Natural killer cell (primary cell): ENCODE measurements around the gene MAN1C1. TPM values are rescaled to one million over a fixed set of nuclear protein-coding genes. Genes with fewer than 3 reads are reported as not detected.

ENCODE experiments used
- ATAC-seq, 3 donors: fragments of 150-1000 bp in 2 of 3; fragments of 200-7000 bp in 1 of 3; cut with Tn5 transposase; 1 replicate in 1 of 3; 2 replicates in 2 of 3; pipeline ENCODE4 v1.10.0; 2021; ENCODE audit warnings: mild to moderate bottlenecking in 2 of 3, moderate library complexity in 2 of 3
- DNase-seq, 2 donors: peaks; one replicate each; pipeline versions ENCODE4 v3.0.0 to v3.0.0-alpha.2; 2013 to 2021; ENCODE audit warnings: mixed read lengths in 1 of 2
- H3K27ac ChIP-seq: one replicate; pipeline ENCODE4 v1.5.1; 2013; ENCODE audit warnings: mild to moderate bottlenecking, low read length
- H3K27me3 ChIP-seq: one replicate; pipeline ENCODE4 v1.6.1; 2013; ENCODE audit warnings: low read length; ENCODE audit not compliant: control insufficient read depth, insufficient read depth
- H3K36me3 ChIP-seq: one replicate; pipeline ENCODE4 v1.6.1; 2013; ENCODE audit warnings: low read length; ENCODE audit not compliant: control insufficient read depth, insufficient read depth
- H3K4me1 ChIP-seq: one replicate; pipeline ENCODE4 v1.6.1; 2013; ENCODE audit warnings: low read length; ENCODE audit not compliant: control insufficient read depth, insufficient read depth
- H3K4me3 ChIP-seq: one replicate; pipeline ENCODE4 v1.5.1; 2013; ENCODE audit warnings: low read length
- H3K9me3 ChIP-seq: one replicate; pipeline ENCODE4 v1.6.1; 2013; ENCODE audit warnings: low read length; ENCODE audit not compliant: control insufficient read depth, insufficient read depth
- H3K27ac Mint-ChIP-seq, 2 donors: one replicate each; pipeline ENCODE4 v1.8.0; 2022; ENCODE audit warnings: mild to moderate bottlenecking in 2 of 2, mixed read lengths in 2 of 2, moderate library complexity in 1 of 2
- H3K27me3 Mint-ChIP-seq, 2 donors: one replicate each; pipeline ENCODE4 v1.8.0; 2022; ENCODE audit warnings: low read depth in 2 of 2, mixed read lengths in 2 of 2
- H3K36me3 Mint-ChIP-seq: one replicate; pipeline ENCODE4 v1.8.0; 2022; ENCODE audit warnings: mixed read lengths
- H3K4me1 Mint-ChIP-seq, 2 donors: one replicate each; pipeline ENCODE4 v1.8.0; 2022; ENCODE audit warnings: mixed read lengths in 2 of 2
- H3K4me3 Mint-ChIP-seq: one replicate; pipeline ENCODE4 v1.8.0; 2022; ENCODE audit warnings: mild to moderate bottlenecking, moderate library complexity, mixed read lengths
- H3K9me3 Mint-ChIP-seq, 2 donors: one replicate each; pipeline ENCODE4 v1.8.0; 2022; ENCODE audit warnings: mixed read lengths in 2 of 2
- WGBS: methylation state at CpG from one replicate; pipeline ENCODE4 v1.1.7; 2013; ENCODE audit warnings: missing lambda C conversion rate; ENCODE audit not compliant: insufficient coverage; 5-methylcytosine and 5-hydroxymethylcytosine counted together
- intact Hi-C: fragments of 100-400 bp; cut with micrococcal nuclease; formaldehyde crosslinking; loops from one replicate; pipeline ENCODE4 v1.14.2; 2022
- total RNA-seq, 4 donors: library from RNA; stranded (reverse); fragments of 120-200 nt in 1 of 4; gene quantifications; one replicate each; pipeline versions ENCODE4 v1.2.3 to v1.2.4, GENCODE V29; 2013 to 2022
- TF ChIP-seq, protein P1 (sequence below): fragments of 200-600 bp; IDR thresholded peaks from one replicate; pipeline ENCODE4 v1.8.0; 2022; ENCODE audit warnings: antibody characterized with exemption

The MAN1C1 gene
- total RNA-seq, 3 donors from 2014 or later (not counting 1 experiment from before 2014, with no cell fraction given), result 3.6 to 7.5 (median 7.1) TPM

DNA sequence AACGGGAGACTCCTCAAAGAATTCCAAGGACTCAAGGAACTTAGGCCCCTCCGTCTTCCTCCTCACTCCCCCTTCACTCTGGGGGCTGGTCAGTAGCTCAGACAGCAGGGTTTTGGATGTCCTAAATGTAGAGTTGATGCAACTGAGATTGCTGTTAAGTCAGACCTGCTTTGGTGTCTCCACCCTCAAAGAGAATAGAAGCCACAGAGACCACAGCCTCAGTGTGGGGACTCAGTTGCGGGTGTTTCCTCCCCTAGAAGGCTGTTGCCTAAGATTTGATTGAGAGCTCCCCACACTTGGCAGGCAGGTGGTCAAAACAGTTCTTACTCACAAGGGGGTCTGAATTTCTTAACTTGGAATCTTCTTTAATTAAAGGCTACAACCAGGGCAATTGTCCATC is 7.6 kb downstream of the MAN1C1 start:
- Histone ChIP-seq H3K4me1 (peaks cover 24% of the 10 kb centered on the region), H3K27ac (no peak overlapping the region), H3K9me3 (no peaks in the 10 kb centered on the region), H3K4me3 (no peak overlapping the region), H3K27me3 (no peaks in the 10 kb centered on the region), H3K36me3 (no peaks in the 10 kb centered on the region)
- intact Hi-C loops, result no loop called here
- Mint-ChIP-seq H3K27ac (no peak overlapping the region), H3K4me3 (no peak overlapping the region), H3K4me1 (peaks cover 23 to 27% of the 10 kb centered on the region in 2 donors), H3K27me3 (no peaks in the 10 kb centered on the region), H3K9me3 (no peaks in the 10 kb centered on the region), H3K36me3 (no peaks in the 10 kb centered on the region)
- DNase-seq (peak in 1 of 2 donors; percentile 63), ATAC-seq (no peak)
- TF ChIP-seq, protein P1, sequence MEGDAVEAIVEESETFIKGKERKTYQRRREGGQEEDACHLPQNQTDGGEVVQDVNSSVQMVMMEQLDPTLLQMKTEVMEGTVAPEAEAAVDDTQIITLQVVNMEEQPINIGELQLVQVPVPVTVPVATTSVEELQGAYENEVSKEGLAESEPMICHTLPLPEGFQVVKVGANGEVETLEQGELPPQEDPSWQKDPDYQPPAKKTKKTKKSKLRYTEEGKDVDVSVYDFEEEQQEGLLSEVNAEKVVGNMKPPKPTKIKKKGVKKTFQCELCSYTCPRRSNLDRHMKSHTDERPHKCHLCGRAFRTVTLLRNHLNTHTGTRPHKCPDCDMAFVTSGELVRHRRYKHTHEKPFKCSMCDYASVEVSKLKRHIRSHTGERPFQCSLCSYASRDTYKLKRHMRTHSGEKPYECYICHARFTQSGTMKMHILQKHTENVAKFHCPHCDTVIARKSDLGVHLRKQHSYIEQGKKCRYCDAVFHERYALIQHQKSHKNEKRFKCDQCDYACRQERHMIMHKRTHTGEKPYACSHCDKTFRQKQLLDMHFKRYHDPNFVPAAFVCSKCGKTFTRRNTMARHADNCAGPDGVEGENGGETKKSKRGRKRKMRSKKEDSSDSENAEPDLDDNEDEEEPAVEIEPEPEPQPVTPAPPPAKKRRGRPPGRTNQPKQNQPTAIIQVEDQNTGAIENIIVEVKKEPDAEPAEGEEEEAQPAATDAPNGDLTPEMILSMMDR, result no peak
- 33% methylated on average over 2 of the region's 3 CpGs for WGBS

GRCh38 chr1:25624604-25625003 is 8.0 kb downstream of the MAN1C1 start:
- no peaks in the 10 kb centered on the region for H3K36me3 Mint-ChIP-seq
- intact Hi-C loops, result no loop called here
- H3K4me3 Mint-ChIP-seq, result no peak overlapping the region
- Histone ChIP-seq H3K27me3 (no peaks in the 10 kb centered on the region), H3K9me3 (no peaks in the 10 kb centered on the region), H3K4me1 (peaks cover 20% of the 10 kb centered on the region), H3K4me3 (no peak overlapping the region), H3K36me3 (no peaks in the 10 kb centered on the region), H3K27ac (no peak overlapping the region)
- DNase-seq (no peak), ATAC-seq (no peak)
- no peak overlapping the region for H3K27ac Mint-ChIP-seq
- TF ChIP-seq, protein P1, result no peak
- no peaks in the 10 kb centered on the region for H3K9me3 Mint-ChIP-seq
- peaks cover 19 to 22% of the 10 kb centered on the region in 2 donors for H3K4me1 Mint-ChIP-seq
- whole genome bisulfite sequencing, result 100% methylated on average over 1 of the region's 5 CpGs
- no peaks in the 10 kb centered on the region for H3K27me3 Mint-ChIP-seq

- TF ChIP-seq, protein P1, result no peak
- Histone ChIP-seq H3K4me1 (peaks cover 10% of the 10 kb centered on the region), H3K9me3 (no peaks in the 10 kb centered on the region), H3K4me3 (no peak overlapping the region), H3K27me3 (no peaks in the 10 kb centered on the region), H3K27ac (no peak overlapping the region), H3K36me3 (no peaks in the 10 kb centered on the region)
- H3K36me3 Mint-ChIP-seq, result no peaks in the 10 kb centered on the region
- H3K4me3 Mint-ChIP-seq, result no peak overlapping the region
- no CpG with 5 or more reads among the region's 2 CpGs for WGBS
- H3K27ac Mint-ChIP-seq, result no peak overlapping the region
- peaks cover 0 to under 1% of the 10 kb centered on the region in 2 donors for H3K27me3 Mint-ChIP-seq
- DNase-seq, result no peak
- no peaks in the 10 kb centered on the region for H3K9me3 Mint-ChIP-seq
- intact Hi-C loops, result no loop called here
- H3K4me1 Mint-ChIP-seq, result peaks cover 5 to 12% of the 10 kb centered on the region in 2 donors
- ATAC-seq, result no peak
Measured at GRCh38 chr1:25626018-25626417, 9.4 kb downstream of the MAN1C1 start.

- no peaks in the 10 kb centered on the region for H3K36me3 ChIP-seq
- intact Hi-C loops, result no loop called here
- no peak overlapping the region for H3K4me3 ChIP-seq
- Mint-ChIP-seq H3K27ac (no peak overlapping the region), H3K27me3 (peaks cover 0 to 15% of the 10 kb centered on the region in 2 donors), H3K4me1 (peaks cover 10 to 14% of the 10 kb centered on the region in 2 donors), H3K9me3 (no peaks in the 10 kb centered on the region), H3K36me3 (no peaks in the 10 kb centered on the region), H3K4me3 (no peak overlapping the region)
- peaks cover 5% of the 10 kb centered on the region for H3K4me1 ChIP-seq
- TF ChIP-seq, protein P1, result no peak
- no peaks in the 10 kb centered on the region for H3K27me3 ChIP-seq
- DNase-seq (peak in 1 of 2 donors; percentile 47), ATAC-seq (no peak)
- H3K27ac ChIP-seq, result no peak overlapping the region
- H3K9me3 ChIP-seq, result no peaks in the 10 kb centered on the region
- 96% methylated on average over 3 of the region's 5 CpGs for WGBS
Measured at GRCh38 chr1:25628741-25629421, 12.3 kb downstream of the MAN1C1 start.
